Mesodermal cell (in vitro differentiated cells): ENCODE measurements around the gene CRIP3. TPM values are rescaled to one million over a fixed set of nuclear protein-coding genes. Genes with fewer than 3 reads are reported as not detected.
"Not testable (repeated sequence)": the region's sequence is repeated elsewhere in the genome, so short reads cannot be mapped to it uniquely, and the experiment has no call there.

Experiments
- H3K27ac ChIP-seq: 2 replicates; pipeline ENCODE4 v1.7.0; 2013; ENCODE audit warnings: mild to moderate bottlenecking, low read depth, low read length, moderate library complexity; ENCODE audit not compliant: severe bottlenecking
- H3K36me3 ChIP-seq: 2 replicates; pipeline ENCODE4 v1.7.1; 2013; ENCODE audit warnings: mild to moderate bottlenecking, low read length, moderate library complexity; ENCODE audit not compliant: control insufficient read depth, insufficient read depth
- H3K4me1 ChIP-seq: one replicate; pipeline ENCODE4 v1.7.1; 2013; ENCODE audit warnings: mild to moderate bottlenecking, low read length; ENCODE audit not compliant: insufficient read depth, control insufficient read depth, poor library complexity, severe bottlenecking
- H3K4me3 ChIP-seq: 2 replicates; pipeline ENCODE4 v1.7.0; 2013; ENCODE audit warnings: low read length, control low read depth, mild to moderate bottlenecking; ENCODE audit not compliant: insufficient read depth, poor library complexity, severe bottlenecking; ENCODE audit errors: extremely low read depth
- H3K9me3 ChIP-seq: 2 replicates; pipeline ENCODE4 v1.7.1; 2013; ENCODE audit warnings: mild to moderate bottlenecking, low read length, moderate library complexity; ENCODE audit not compliant: control insufficient read depth
- WGBS, 2 experiments: methylation state at CpG; one replicate each; pipeline ENCODE4 v1.1.5; 2013; ENCODE audit warnings: missing lambda C conversion rate in 2 of 2; ENCODE audit not compliant: insufficient coverage in 2 of 2; 5-methylcytosine and 5-hydroxymethylcytosine counted together
- polyA plus RNA-seq, 2 experiments: library from polyadenylated mRNA; stranded (reverse); fragments of 50-300 nt; gene quantifications; one replicate each; pipeline ENCODE4 v1.2.3, GENCODE V29; 2013

Gene CRIP3, protein sequence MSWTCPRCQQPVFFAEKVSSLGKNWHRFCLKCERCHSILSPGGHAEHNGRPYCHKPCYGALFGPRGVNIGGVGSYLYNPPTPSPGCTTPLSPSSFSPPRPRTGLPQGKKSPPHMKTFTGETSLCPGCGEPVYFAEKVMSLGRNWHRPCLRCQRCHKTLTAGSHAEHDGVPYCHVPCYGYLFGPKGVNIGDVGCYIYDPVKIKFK
- 1.8 TPM for polyA plus RNA-seq (2013, experiment 1 of 2)
- polyA plus RNA-seq (2013, experiment 2 of 2), result 0.71 TPM

DNA sequence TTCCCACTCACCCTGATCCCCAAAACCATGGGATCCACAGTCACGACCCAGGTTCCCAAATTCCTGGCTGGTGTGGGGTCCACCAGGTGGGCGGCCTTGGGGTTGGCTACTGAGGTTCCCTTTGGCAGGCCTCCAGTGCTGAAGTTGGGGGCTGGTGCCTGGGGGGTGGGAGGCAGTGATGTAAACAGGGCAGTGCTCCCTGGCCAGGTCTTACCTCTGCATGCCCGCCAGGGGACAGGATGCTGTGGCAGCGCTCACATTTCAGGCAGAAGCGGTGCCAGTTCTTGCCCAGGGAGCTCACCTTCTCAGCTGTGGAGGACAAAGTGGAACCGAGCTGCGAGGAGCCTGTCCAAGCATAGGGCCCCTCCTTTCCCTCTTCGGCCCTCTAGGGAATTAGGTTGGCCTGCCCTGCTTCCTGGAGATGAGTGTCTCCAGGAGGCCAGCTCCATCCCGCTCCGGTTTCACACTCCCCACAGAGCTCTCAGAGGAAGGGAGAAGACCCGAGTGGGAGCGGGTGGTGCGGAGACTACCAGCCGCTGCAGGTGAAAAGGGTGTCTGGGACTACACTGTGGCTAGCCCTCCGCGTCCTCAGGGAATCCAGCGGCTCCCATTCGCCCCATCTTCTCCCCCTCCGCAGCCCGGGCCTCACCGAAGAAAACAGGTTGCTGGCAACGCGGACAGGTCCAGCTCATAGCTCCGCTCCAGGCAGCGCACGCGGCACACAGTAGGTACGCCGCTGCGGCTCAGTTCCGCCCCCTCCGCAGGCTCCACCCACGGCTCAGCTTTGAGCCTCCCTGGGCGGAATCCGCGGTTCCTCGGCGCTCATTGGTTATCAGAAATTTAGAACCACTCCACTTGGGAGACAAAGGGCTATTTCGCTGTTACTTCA, at the start of gene CRIP3:
Gene CRIP3 (minus strand): TSS at position 726 of the 889 bp plus-strand sequence. CDS start 34 bp downstream, at position 692.
- H3K9me3 ChIP-seq, result no peaks in the 10 kb centered on the region
- no peaks in the 10 kb centered on the region for H3K4me1 ChIP-seq
- peak within 1 kb of the TSS; percentile 23 for H3K4me3 ChIP-seq
- 10% methylated on average over 28 to 29 of the region's 39 CpGs for WGBS, 2 experiments
- no peaks in the 10 kb centered on the region for H3K36me3 ChIP-seq
- H3K27ac ChIP-seq, result no peak within 1 kb of the TSS

DNA sequence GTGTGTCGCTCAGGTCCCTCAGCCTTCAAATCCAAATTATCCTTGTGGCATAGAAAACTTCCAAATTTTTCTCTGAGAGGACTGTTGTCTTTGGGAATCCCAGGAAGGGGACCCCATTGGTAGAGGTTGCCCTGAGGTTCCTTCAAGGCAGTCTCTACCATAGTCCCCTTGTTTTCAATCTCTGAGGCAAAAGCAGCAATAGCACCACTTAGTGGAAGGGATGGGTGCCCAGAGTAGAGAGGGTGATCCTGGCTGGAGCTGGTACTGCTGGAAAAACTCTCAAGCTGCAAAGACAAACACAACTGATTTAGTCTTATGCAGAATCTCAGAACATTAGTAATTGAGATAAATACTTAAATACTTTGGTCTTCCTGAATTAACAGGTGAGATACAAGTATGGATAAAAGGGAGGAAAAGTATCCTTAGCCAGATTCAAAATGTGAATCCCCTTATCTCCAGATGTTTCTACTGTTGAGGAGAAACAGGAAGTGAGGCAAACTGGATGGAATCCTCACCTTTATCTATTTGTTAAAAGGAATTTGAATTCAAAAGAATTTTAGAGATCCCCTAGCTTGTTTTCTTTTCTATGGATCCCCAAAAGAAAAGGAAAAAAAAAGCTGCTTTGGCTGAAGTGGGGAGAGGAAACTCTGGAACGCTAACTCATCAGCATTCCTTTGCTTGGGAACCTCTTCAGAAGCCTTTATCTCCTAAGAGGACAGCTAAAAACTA, 47.4 kb upstream of the CRIP3 start:
- H3K36me3 ChIP-seq, result peaks cover 73% of the 10 kb centered on the region
- no peaks in the 10 kb centered on the region for H3K9me3 ChIP-seq
- H3K4me1 ChIP-seq, result peaks cover 17% of the 10 kb centered on the region
- peak overlapping the region; percentile 60 for H3K27ac ChIP-seq
- WGBS, 2 experiments, result 77% methylated on average over 2 of the region's 2 CpGs; no CpG with 5 or more reads in 1 of the 2 experiments
- H3K4me3 ChIP-seq, result no peak overlapping the region

- H3K9me3 ChIP-seq, H3K27ac ChIP-seq, H3K4me3 ChIP-seq: not testable (repeated sequence)
- Histone ChIP-seq H3K4me1 (peaks cover 13% of the 10 kb centered on the region), H3K36me3 (peaks cover 78% of the 10 kb centered on the region)
- WGBS, 2 experiments, result 93 to 100% methylated on average over 3 of the region's 5 CpGs
These were observed 43.3 kb upstream of the CRIP3 start for GRCh38 chr6:43351951-43352350.

DNA sequence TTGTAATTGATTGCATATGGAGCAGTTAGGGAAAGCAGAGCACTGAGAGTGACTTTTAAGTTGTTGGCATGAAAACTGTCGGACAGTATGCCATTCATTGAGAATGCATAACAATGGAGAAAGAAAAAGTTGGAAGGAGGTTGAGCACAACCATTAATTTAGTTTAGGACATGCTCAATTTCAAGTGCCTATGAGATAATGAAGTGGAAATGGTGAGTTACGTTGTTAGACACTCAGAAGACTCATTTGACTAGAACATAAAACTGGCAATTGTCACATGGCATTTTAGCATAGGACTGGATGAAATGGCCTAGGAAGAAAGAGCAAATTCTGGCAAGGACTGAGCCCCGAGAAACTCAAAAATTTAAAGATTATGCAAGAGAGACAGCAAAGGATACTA, 38.8 kb upstream of the CRIP3 start:
- no peaks in the 10 kb centered on the region for H3K9me3 ChIP-seq
- no peak overlapping the region for H3K27ac ChIP-seq
- no peaks in the 10 kb centered on the region for H3K4me1 ChIP-seq
- 82 to 96% methylated on average over 2 to 3 of the region's 3 CpGs for WGBS, 2 experiments
- H3K4me3 ChIP-seq, result no peak overlapping the region
- H3K36me3 ChIP-seq, result peaks cover 76% of the 10 kb centered on the region

DNA sequence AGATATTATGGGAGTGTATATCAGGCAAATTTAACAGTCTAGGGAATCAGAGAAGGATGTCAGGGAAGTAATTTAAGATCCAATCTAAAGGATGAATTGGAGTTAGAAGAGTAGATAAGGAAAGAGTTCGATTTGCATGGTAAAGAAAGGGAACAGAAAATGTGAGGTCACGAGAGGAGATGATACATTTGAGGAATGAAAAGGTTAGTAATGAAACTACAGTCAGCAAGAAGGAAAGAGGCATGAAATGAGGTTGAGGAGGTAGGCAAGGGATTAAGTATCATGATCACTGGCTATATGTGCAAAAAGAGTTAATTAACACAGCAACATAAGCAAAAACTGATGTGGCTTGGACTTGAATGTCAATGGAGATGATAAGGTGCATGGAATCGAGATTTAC, 38.4 kb upstream of the CRIP3 start:
- no peaks in the 10 kb centered on the region for H3K4me1 ChIP-seq
- no peak overlapping the region for H3K4me3 ChIP-seq
- WGBS, 2 experiments, result 93 to 99% methylated on average over 2 to 3 of the region's 3 CpGs
- H3K36me3 ChIP-seq, result peaks cover 76% of the 10 kb centered on the region
- H3K9me3 ChIP-seq, result no peaks in the 10 kb centered on the region
- no peak overlapping the region for H3K27ac ChIP-seq

DNA sequence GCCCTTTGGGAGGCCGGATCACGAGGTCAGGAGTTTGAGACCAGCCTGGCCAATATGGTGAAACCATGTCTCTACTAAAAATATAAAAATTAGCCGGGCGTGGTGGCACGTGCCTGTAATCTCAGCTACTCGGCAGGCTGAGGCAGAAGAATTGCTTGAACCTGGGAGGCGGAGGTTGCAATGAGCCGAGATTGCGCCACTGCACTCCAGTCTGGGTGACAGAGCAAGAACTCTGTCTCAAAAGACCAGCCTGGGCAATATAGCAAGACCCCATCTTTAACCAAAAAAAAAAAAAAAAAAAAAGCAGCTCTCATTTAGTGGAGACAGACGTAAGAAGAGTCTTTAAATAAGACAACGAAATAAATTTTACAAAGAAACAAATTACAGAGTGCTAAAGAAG, 37.6 kb upstream of the CRIP3 start:
- 96 to 100% methylated on average over 6 to 7 of the region's 11 CpGs for WGBS, 2 experiments
- peaks cover 83% of the 10 kb centered on the region for H3K36me3 ChIP-seq
- H3K9me3 ChIP-seq, result not testable (repeated sequence)

DNA sequence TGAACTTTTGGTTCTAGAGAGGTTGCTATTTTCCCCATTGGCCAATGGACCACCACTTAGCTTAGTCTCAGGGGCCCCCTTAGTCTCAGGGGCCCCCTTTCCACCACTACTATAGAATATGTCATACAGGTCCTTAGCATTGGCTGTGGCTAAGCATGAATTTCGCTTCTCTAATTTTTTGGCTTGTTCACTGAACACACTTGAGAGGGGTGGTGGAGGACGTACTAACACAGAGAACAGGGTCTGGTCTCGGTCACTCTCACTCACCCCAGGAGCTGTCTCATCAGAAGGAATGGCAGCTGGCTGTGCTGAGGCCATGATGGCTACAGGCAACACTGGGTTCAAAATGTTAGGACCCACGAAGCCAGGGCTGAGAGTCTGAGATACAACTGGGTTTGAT, 30.5 kb upstream of the CRIP3 start:
- Histone ChIP-seq H3K9me3 (no peaks in the 10 kb centered on the region), H3K4me1 (no peaks in the 10 kb centered on the region), H3K4me3 (no peak overlapping the region), H3K27ac (no peak overlapping the region), H3K36me3 (peaks cover 66% of the 10 kb centered on the region)
- 80 to 93% methylated on average over 1 to 3 of the region's 4 CpGs for WGBS, 2 experiments

More for the DNA sequence above, 37.6 kb upstream of the CRIP3 start:
- H3K27ac ChIP-seq, H3K4me3 ChIP-seq, H3K4me1 ChIP-seq: not testable (repeated sequence)

DNA sequence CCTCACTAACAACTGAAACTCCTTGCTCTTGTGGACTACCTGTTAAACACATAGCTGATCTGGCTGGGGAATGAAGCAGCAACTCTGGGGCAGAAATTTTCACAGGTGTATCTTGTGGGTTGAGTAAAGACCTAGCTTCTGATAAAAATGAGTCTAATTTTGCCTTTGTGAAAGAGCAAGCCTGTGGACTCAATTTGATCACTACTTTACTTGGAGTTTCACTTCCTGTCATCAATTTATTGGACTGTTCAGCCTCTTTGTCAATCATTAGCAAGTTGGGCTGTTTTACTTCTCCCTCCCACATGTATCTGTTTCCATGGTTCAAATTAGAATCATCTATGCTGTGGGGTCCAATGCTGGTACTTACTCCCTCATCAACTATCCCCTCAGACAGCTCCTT, 29.6 kb upstream of the CRIP3 start:
- Histone ChIP-seq H3K36me3 (peaks cover 63% of the 10 kb centered on the region), H3K4me1 (no peaks in the 10 kb centered on the region), H3K9me3 (no peaks in the 10 kb centered on the region), H3K27ac (no peak overlapping the region), H3K4me3 (no peak overlapping the region)

DNA sequence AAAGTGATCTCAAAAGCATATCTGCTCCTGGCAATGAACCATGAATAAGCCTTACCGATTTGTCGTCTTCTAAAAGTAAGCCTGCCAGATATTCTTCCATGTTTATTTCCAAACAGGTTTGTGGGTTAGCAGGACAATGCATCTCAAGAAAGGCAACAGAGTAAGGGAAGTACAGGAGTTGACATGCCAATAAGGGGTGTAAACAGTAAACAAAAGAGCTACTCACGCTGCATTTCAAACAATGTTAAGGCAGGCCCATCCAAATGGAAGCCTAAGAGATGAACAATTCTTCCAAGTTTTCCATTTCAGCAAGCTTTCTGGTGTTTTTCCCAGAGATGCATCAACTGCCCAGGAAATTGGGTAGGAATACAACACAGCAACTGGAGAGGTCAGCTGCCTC, 27.8 kb upstream of the CRIP3 start:
- no peaks in the 10 kb centered on the region for H3K9me3 ChIP-seq
- WGBS, 2 experiments, result 67 to 100% methylated on average over 1 of the region's 3 CpGs
- H3K4me1 ChIP-seq, result no peaks in the 10 kb centered on the region
- H3K36me3 ChIP-seq, result peaks cover 44% of the 10 kb centered on the region
- no peak overlapping the region for H3K27ac ChIP-seq
- no peak overlapping the region for H3K4me3 ChIP-seq

DNA sequence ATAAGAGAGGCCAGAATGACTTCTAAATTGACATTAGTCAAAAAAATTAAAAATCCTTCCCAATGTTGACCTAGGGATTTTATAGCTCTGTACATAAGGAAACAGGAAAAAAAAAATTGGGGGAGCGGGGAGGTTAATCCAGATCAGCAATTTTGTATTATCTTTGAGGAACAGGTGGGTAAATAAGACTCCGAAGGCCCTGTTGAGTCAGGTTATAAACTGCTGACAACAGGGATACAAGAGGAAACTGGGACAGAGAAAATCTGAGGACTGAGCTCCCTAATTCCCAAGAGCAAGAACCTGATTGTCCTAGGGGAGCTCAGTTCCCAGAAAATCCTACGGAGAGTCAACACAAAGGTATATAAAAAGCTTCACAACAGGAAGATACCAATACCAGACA, 26.8 kb upstream of the CRIP3 start:
- no peaks in the 10 kb centered on the region for H3K4me1 ChIP-seq
- H3K36me3 ChIP-seq, result peaks cover 35% of the 10 kb centered on the region
- 96 to 100% methylated on average over 2 to 3 of the region's 3 CpGs for WGBS, 2 experiments
- H3K9me3 ChIP-seq, result no peaks in the 10 kb centered on the region
- H3K27ac ChIP-seq, result no peak overlapping the region
- H3K4me3 ChIP-seq, result no peak overlapping the region
